ENCODE measurements around the gene RNU7-1. TPM values are rescaled to one million over a fixed set of nuclear protein-coding genes. Genes with fewer than 3 reads are reported as not detected.

Gene RNU7-1
- total RNA-seq, 6 experiments from 2014 or later: not detected

GRCh38 chr12:6978188-6978587 lies 34.6 kb downstream of the RNU7-1 start:
- ATAC-seq (no peak), DNase-seq (no peak)
- Histone ChIP-seq H3K27me3 (no peaks in the 10 kb centered on the region), H3K27ac (no peak overlapping the region), H3K4me3 (no peak overlapping the region), H3K4me1 (peaks cover 0 to 28% (median 12%) of the 10 kb centered on the region in 4 donors), H3K9me3 (no peaks in the 10 kb centered on the region), H3K36me3 (peaks cover 4 to 87% (median 49%) of the 10 kb centered on the region in 4 donors)
- intact Hi-C loops (cut with DNase I): no loop called here
- TF ChIP-seq POLR2A (IDR thresholded peaks at IDR 0.05): no peak
- TF ChIP-seq CTCF (IDR thresholded peaks at IDR 0.05): no peak
- 85% methylated on average over 4 of the region's 6 CpGs for WGBS (ENCODE audit: insufficient coverage, low coverage, low lambda C conversion rate, missing lambda C conversion rate)

GRCh38 chr12:6978611-6979011 lies 35.0 kb downstream of the RNU7-1 start:
- ATAC-seq: no peak
- no peak overlapping the region for H3K27ac ChIP-seq
- intact Hi-C loops (cut with DNase I): no loop called here
- peaks cover 4 to 90% (median 49%) of the 10 kb centered on the region in 4 donors for H3K36me3 ChIP-seq
- H3K9me3 ChIP-seq: no peaks in the 10 kb centered on the region
- DNase-seq: no peak
- 88% methylated on average over 2 of the region's 3 CpGs for WGBS (ENCODE audit: insufficient coverage, low coverage, low lambda C conversion rate, missing lambda C conversion rate)
- no peak overlapping the region for H3K4me3 ChIP-seq
- peaks cover 0 to 28% (median 12%) of the 10 kb centered on the region in 4 donors for H3K4me1 ChIP-seq
- H3K27me3 ChIP-seq: no peaks in the 10 kb centered on the region
- TF ChIP-seq CTCF (IDR thresholded peaks at IDR 0.05) (no peak), POLR2A (IDR thresholded peaks at IDR 0.05) (no peak)

GRCh38 chr12:6979021-6979420 lies 35.4 kb downstream of the RNU7-1 start:
- no peak overlapping the region for H3K27ac ChIP-seq
- H3K4me3 ChIP-seq: no peak overlapping the region
- DNase-seq (no peak), ATAC-seq (no peak)
- H3K4me1 ChIP-seq: peaks cover 0 to 31% (median 13%) of the 10 kb centered on the region in 4 donors
- TF ChIP-seq CTCF (IDR thresholded peaks at IDR 0.05) (no peak), POLR2A (IDR thresholded peaks at IDR 0.05) (no peak)
- peaks cover 4 to 87% (median 49%) of the 10 kb centered on the region in 4 donors for H3K36me3 ChIP-seq
- no peaks in the 10 kb centered on the region for H3K9me3 ChIP-seq
- intact Hi-C loops (cut with DNase I): no loop called here
- no CpG with 5 or more reads among the region's 6 CpGs for WGBS (ENCODE audit: insufficient coverage, low coverage, low lambda C conversion rate, missing lambda C conversion rate)
- H3K27me3 ChIP-seq: no peaks in the 10 kb centered on the region

- ATAC-seq: no peak
Measured at GRCh38 chr12:6979453-6979852, 35.8 kb downstream of the RNU7-1 start.

More at GRCh38 chr12:6979453-6979852, 35.8 kb downstream of the RNU7-1 start:
- 79% methylated on average over 3 of the region's 3 CpGs for WGBS (ENCODE audit: insufficient coverage, low coverage, low lambda C conversion rate, missing lambda C conversion rate)
- H3K4me3 ChIP-seq: no peak overlapping the region
- DNase-seq: no peak
- H3K9me3 ChIP-seq: no peaks in the 10 kb centered on the region
- TF ChIP-seq CTCF (IDR thresholded peaks at IDR 0.05) (no peak), POLR2A (IDR thresholded peaks at IDR 0.05) (no peak)
- H3K4me1 ChIP-seq: peaks cover 0 to 36% (median 15%) of the 10 kb centered on the region in 4 donors
- H3K27ac ChIP-seq: no peak overlapping the region
- peaks cover 4 to 83% (median 48%) of the 10 kb centered on the region in 4 donors for H3K36me3 ChIP-seq
- intact Hi-C loops (cut with DNase I): no loop called here
- no peaks in the 10 kb centered on the region for H3K27me3 ChIP-seq

All from right lobe of liver (tissue), 6 donors.